Smooth muscle cell of the brain vasculature (primary cell): ENCODE measurements around the gene CIZ1.

Source experiments
- DNase-seq: peaks from one replicate; pipeline ENCODE4 v3.0.0-alpha.2; 2012; ENCODE audit warnings: low read depth, low spot score

Gene CIZ1

DNA sequence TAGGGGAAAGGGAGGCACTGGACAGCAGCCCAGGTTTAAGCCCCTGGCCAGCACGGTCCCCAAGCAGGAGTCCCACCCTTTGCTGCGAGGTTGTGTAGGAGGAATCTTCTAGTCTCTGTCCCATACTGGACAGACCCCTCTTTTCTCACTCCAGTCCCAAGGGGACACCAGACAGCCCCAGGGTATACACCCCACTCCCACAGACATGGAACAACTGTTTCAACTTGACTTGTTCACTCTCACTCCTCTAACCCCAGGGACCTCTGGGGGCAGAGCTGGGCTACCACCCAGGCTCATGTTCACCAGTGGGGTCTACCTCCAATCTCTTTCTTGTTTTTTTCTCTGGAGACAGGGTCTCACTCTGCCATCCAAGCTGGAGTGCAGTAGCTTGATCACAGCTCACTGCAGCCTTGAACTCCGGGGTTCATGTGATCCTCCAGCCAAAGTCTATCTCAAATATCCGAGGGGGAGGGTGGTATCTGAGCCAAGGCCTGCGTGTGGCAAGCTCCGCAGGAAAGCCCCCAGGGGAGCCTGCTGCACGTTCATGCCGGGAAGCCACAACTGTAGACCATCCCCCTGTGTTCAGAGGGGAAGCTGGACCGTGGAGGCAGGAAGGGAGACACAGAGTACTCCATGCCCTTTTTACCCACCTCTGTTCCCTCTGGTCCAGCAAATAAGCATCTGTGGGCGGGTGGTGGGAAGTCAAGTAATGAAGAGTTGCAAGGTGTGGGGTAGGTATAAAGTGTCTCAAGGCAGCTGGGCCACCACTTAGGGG lies 65.6 kb downstream of the CIZ1 start:
- DNase-seq: no peak

DNA sequence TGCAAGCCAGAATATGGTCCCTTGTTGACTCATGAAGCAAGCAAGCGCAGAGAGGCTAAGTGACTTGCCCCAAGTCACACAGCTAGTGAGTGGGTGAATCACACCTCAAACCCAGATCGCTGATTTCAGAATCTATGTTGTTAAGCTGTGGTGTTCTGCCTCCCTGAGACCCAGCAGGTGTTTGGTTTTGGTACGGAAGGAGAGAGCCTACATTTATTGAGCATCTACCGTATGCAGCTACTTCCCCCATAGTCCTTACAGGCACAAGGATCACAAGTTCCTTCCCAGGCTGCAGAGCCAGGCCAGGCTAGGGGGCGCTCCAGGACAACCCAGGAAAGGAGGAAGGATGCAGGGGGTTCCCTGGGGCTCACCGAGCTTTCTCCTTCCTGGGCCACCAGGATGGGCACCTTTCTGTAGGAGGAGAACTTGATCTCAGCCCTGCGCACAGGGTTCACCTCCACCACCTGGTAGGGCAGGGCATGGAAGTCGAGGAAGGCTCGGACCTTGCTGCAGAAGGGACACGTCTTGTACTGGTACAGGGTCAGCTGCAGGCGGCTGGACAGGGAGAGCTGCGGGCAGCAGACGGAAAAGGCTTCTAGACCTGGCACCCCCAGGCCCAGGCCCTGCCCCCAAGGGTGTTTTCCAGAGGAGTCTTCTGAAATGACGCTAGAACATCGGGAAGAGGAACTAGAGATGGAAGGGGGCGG lies 66.3 kb downstream of the CIZ1 start:
- peak; percentile 23 for DNase-seq

DNA sequence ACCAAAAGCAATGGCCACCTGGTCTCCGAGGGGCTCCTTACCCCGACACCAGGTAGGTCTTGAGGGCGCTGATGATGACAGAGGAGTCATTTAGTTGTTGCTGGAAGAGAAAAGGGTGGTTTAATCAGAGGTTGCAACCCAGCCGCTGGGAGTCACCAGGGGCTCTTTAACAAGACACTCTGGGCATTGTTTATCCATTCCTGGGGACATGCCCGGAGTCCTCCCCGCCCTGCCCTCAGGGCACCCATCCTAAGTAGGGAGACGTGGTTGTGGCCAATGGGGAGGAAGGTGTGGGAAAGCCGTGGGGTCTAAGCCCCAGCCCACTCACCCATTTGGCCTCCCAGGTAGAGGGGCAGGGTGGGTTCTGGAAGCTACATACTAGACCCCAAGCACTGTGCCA lies 66.9 kb downstream of the CIZ1 start:
- DNase-seq: no peak

DNA sequence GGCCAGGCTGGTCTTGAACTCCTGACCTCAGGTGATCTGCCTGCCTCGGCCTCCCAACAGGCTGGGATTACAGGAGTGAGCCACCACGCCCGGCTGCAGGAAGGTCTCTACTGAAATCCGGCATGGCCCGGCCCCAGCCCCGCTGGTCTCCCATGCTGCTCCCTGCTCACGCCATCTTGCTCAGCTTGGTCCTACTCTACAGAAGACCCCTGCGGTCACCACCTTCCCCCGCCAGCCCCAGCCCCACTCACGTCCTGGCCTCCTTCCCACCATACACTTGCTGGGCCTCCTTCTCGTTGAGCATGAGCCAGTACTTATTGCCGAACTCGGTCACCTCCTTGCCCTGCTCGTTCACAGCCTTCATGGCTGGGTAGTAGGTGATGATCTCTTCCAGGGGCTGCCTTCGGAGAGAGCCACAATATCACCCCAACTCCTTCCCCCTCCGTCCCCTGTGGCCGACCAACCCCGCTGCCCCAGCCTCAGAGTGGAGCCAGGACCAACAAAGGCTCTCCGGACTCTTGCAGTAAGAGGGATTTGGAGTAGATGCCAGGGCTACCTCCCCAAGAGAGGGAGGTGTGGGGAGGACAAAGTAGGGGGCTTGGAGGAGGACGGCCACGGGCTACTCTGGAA lies 67.8 kb downstream of the CIZ1 start:
- DNase-seq: no peak

DNA sequence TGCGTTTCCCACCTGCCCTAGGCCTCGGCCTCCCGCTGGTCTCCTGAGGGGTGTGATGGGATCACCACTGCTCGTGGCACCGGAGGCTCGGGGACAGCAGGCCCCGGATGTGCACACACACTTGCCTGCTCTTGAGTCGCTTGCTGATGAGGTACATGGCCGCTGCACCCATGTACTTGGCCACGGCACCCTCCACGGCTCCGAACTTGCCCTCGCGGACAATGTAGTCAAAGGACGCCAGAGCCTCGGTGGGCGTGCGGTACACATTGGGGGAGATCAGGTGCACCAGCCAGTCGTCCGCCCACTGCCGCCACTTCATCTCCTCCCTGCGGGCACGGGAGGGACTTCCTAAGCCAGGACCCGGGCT lies 68.6 kb downstream of the CIZ1 start:
- no peak for DNase-seq

DNA sequence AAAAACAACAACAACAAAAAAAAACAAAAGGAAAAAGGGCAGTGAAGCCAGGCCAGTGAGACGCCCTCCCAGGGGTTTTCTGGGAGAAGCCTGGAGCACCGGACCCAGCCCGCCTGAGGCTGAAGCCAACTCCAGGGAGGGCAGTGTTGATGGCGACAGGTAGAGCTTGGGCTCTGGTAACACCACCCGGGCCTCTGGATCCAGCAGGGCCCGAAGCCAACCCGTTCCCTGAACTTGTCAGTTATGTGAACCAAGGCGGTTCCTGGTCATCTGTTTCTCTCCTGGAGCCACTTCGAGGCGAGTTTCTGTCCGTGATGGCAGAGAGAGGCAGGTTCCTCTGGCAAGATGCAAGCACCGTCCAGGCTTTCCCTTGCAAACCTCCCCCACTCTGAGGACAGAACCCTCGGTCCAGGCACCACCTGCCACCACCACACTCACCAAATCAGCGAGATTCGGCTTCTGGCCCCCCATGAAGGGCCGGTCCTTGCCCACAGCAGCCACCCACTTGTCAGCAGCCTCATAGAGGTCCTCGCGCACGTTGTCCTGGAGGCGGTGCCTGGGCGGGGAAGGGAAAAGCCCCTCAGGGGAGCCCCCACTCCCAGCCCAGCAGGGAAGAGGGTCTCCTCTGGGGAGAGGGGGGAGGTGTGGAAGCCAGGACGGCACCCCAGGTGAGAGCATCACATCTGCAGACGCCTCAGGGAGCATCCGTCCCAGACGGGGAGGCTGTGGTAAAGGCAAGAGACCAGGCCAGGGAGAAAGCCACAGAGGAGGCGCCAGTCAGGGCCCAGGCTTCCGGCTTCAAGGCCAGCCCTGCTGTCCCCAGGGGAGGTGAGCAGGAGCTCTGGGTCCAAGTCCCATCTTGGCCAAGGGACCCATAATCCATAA lies 69.2 kb downstream of the CIZ1 start:
- DNase-seq: no peak

DNA sequence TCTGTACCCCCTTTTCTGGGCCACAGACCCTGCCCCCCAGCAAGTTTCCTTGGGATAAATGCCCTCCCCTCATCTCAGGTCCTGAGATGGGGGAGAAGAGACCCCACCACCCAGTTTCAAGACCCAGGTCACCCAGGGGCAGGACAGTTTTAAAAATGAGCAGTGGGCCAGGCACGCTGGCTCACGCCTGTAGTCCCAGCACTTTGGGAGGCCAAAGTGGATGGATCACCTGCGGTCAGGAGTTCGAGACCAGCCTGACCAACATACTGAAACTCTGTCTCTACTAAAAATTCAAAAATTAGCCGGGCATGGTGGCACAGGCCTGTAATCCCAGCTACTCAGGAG lies 69.9 kb downstream of the CIZ1 start:
- no peak for DNase-seq

DNA sequence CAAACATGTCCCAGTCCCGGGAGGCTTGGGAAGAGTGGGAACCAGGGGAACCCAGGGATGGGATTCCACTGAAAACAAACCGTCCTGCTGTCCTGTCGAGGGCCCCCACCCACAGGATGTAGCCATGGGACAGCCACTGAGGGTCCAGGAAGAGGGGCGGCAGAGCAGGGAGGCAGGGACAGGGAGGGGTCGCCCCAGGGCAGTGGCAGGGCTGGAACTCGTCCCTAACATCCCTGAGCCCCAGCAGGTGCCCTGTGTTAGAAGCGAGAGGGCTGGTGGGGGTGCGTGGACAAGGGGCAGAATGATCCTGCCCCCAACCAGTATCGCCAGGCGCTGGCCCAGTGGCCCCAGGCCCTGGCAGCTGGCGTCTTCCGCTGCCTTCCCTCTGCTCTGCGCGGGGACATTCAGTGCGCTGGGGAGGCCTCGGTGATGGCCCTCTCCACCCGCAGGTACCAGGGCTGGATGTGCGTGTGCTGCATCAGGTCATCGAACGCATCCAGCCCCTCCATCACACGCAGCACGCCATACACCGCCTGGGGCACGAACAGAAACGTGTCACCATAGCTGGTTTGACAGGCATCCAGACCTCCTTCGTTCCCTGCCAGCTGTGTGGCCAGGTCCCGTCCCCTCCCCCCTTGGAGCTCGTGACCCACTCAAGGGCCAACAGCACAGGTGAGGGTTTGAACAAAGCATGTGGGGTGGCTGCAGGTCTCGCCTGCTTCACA lies 70.5 kb downstream of the CIZ1 start:
- DNase-seq: no peak

DNA sequence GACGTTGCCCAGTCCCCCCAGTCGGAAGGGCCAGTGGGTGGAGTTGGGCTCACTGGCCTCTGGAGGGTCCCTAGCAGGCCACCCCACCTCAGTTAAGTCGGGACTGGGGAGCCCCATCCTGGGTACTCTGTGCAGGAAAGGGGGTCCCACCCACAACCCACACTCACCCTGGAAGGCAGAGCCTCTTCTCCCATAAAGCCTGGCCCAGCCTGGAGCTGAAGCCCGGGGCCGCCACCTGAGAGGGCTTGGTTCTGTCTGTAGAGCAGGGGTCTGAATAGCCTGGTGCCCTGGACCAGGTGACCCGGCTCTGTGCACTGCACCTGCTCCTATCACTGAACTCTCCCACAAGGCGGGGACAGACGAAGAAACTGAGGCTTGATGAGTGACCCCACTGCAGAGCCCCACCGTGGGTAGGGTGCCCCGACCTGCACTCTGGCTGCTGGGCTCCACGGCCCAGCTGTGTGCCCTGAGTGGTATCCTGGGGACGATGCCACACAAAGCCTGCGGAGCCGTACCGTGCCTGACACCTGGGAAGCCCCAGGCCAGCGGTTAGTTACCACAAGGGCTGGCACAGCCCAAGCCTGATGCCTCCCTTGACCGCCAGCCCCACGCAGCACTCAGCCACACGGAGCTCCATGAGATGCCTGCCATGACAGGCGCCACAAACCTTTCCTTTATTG lies 71.2 kb downstream of the CIZ1 start:
- DNase-seq: no peak

DNA sequence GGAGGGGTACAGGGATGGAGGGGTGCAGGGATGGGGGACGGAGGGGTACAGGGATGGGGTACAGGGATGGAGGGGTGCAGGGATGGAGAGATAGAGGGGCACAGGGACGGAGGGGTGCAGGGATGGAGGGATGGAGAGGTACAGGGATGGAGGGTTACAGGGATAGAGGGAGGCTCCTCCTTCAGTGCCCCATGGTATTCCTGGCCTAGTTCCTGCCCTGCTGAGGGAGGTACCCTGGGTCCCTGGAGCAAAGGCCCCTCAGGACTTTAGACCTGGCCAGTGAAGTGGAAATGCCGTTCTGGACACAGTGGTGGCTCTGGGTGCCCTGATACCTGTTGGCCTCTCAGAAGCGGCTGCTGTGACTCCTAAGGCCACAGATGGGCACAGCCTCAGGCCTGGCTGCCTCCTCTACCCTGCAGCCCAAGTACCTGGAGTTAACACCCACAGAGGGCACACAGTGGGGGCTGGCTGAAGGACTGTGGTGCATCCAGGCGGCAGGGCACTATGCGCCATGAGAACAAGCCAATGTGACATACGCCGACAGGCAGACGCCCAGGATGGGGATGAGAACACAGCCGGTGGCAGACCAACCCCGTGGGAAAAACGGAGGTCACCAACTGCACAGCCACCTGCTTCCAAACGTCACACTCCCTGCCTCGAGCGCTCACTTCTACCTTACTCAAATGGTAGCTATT lies 72.3 kb downstream of the CIZ1 start:
- no peak for DNase-seq

DNA sequence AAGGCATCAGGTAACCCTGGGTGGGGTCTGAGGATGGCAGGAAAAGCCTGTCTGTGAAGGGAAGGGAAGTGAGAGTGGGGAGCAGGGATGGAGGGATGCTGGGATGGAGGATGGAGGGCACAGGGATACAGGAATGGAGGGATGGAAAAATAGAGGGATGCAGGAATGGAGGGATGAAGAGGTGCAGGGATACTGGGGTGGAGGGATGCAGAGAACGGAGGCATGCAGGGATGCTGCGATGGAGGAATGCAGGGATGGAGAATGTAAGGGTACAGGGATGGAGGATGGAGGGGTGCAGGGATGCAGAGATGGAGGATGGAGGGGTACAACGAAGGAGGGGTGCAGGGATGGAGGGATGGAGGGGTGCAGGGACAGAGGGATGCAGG lies 72.9 kb downstream of the CIZ1 start:
- no peak for DNase-seq

DNA sequence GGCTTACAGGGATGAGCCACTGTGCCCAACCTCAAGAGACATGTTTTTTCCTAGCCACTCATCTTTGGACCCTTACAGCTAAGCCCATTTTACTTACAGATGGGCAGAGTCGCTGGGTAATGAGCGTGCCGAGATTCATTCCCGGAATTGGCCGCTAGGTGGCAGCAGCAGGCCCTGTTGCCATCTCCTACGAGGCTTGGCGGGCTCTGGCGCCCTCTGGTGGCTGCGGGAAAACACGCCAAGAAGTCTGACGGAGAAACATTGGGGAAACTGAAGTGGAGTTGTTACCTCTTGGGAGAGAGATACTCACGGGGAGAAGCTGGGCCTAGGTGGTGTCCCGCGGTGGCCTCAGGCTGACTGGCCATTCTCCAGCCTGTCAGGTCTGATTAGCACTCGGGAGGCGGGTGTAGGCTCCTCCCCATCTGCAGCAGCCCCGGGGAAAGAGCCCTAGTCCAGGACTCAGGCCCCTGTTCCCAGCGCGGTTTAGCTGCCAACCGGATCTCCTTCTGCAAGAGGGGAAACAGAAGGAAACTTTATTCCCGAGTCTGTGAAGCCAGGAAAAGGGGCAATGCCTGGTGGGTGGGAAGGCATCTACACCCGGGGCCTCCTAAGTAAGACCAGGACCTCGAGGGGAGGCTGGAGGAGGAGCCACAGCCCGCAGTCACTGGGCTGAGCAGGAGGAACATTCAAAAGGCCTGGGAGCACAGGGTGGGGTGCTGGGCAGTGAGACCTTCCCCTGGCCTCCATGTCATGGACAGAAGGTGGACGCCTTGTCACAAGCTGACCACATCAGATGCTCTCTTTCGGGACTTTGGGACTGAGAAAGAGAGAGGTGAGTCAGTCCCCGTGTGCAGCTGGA lies 73.5 kb downstream of the CIZ1 start:
- peak; percentile 77 for DNase-seq

DNA sequence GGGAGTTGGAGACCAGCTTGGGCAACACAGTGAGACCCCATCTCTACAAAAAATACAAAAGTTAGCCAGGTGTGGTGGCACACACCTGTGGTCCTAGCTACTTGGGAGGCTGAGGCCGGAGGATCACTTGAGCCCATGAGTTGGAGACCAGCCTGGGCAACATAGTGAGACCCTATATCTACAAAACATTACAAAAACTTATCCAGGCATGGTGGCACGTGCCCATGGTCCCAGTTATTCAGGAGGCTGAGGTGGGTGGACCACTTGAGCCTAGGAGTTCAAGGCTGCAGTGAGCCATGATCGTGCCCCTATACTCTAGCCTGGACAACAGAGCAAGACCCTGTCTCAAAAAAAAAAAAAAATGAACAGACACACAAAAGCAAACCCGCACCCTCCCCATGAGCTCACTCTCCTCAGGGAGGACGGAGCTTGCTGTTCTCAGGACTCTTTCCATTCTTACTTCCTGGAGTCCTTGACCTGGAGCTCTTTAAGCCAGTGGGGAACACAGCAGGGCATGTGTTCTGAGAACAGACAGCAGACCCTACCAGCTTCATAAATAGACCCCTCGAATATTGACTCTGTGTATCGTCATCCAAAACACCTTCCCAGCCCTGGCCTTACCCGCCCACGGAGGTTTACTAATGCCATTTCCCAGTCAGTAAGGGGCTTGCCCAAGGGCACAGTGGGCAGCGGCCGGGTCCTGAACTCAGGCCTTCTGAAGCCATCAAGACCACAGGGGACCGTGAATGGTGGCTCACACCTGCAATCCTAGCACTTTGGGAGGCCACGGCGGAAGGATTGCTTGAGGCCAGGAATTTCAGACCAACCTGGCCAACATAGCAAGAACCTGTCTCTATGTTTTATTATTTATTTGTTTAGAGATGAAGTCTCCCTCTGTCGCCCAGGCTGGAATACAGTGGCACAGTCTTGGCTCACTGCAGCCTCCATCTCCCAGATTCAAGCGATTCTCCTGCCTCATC lies 75.0 kb downstream of the CIZ1 start:
- DNase-seq: no peak
